HG02970 (cell line): ENCODE data around the gene CENPP.
"Not testable (repeated sequence)": the region's sequence is repeated elsewhere in the genome, so short reads cannot be mapped to it uniquely, and the experiment has no call there.

Experiments
- ATAC-seq: cut with Tn5 transposase; IDR thresholded peaks from one replicate; pipeline ENCODE4 v1.9.1; 2021; ENCODE audit warnings: mild to moderate bottlenecking, moderate library complexity, moderate number of reproducible peaks; ENCODE audit not compliant: unreplicated experiment, low FRiP score

Gene CENPP

GRCh38 chr9:92608909-92609445 lies 283.2 kb downstream of the CENPP start:
- ATAC-seq = no peak

- no peak for ATAC-seq
Observed at GRCh38 chr9:92610470-92611420, 285.0 kb downstream of the CENPP start.

GRCh38 chr9:92611621-92612285 lies 286.0 kb downstream of the CENPP start:
- ATAC-seq = no peak

- ATAC-seq = no peak
Observed at GRCh38 chr9:92612292-92612691, 286.5 kb downstream of the CENPP start.

- ATAC-seq = no peak
Observed at GRCh38 chr9:92612816-92613215, 287.1 kb downstream of the CENPP start.

GRCh38 chr9:92613268-92614122 lies 287.7 kb downstream of the CENPP start:
- no peak for ATAC-seq

GRCh38 chr9:92614123-92614510 lies 288.4 kb downstream of the CENPP start:
- ATAC-seq = no peak

- ATAC-seq = no peak
Observed at GRCh38 chr9:92614763-92615461, 289.2 kb downstream of the CENPP start.

- ATAC-seq = no peak
Observed at GRCh38 chr9:92615790-92616189, 290.0 kb downstream of the CENPP start.

- ATAC-seq = no peak
Observed at GRCh38 chr9:92616199-92616641, 290.5 kb downstream of the CENPP start.

GRCh38 chr9:92616655-92617111 lies 290.9 kb downstream of the CENPP start:
- no peak for ATAC-seq

- no peak for ATAC-seq
Observed at GRCh38 chr9:92617195-92617813, 291.6 kb downstream of the CENPP start.

GRCh38 chr9:92617951-92618510 lies 292.3 kb downstream of the CENPP start:
- no peak for ATAC-seq

- no peak for ATAC-seq
Observed at GRCh38 chr9:92618633-92619225, 293.0 kb downstream of the CENPP start.

GRCh38 chr9:92619601-92620300 lies 294.0 kb downstream of the CENPP start:
- ATAC-seq = no peak

- ATAC-seq = no peak
Observed at GRCh38 chr9:92620845-92621244, 295.1 kb downstream of the CENPP start.

GRCh38 chr9:92623936-92624335 lies 298.2 kb downstream of the CENPP start:
- ATAC-seq = not testable (repeated sequence)

- ATAC-seq = no peak
Observed at GRCh38 chr9:92626484-92626883, 300.7 kb downstream of the CENPP start.
